Stomach (tissue), 4 donors: ENCODE measurements around the gene ANAPC7.
"Not testable (repeated sequence)": the region's sequence is repeated elsewhere in the genome, so short reads cannot be mapped to it uniquely, and the experiment has no call there.

Experiments
- CTCF ChIP-seq, 7 experiments: fragments of 450-650 bp in 4 of 7; fragments of 200-600 bp in 3 of 7; sonication (generic) in 3 of 7; IDR thresholded peaks; one replicate each; pipeline ENCODE4 v1.5.1; 2016 to 2019; ENCODE audit warnings: antibody characterized with exemption in 7 of 7, control low read depth in 2 of 7, mild to moderate bottlenecking in 1 of 7
- EP300 ChIP-seq: sonication (generic); formaldehyde crosslinking; IDR thresholded peaks from one replicate; pipeline ENCODE4 v1.6.1; 2017; ENCODE audit warnings: antibody characterized with exemption
- POLR2A ChIP-seq, 4 donors: fragments of 450-650 bp; IDR thresholded peaks; one replicate each; pipeline ENCODE4 v1.6.1; 2016; ENCODE audit warnings: antibody characterized with exemption in 4 of 4, control low read depth in 2 of 4, mild to moderate bottlenecking in 1 of 4, moderate library complexity in 1 of 4
- POLR2AphosphoS5 ChIP-seq, 3 donors: sonication (generic); formaldehyde crosslinking; IDR thresholded peaks; one replicate each; pipeline ENCODE4 v1.6.1; 2016; ENCODE audit warnings: antibody characterized with exemption in 3 of 3

GRCh38 chr12:110429676-110430075, 26.2 kb upstream of the ANAPC7 start:
- TF ChIP-seq POLR2A (IDR thresholded peaks at IDR 0.05); CTCF (IDR thresholded peaks at IDR 0.05); POLR2AphosphoS5 (IDR thresholded peaks at IDR 0.05); EP300: not testable (repeated sequence)
